Muscle layer of colon (tissue), 2 donors: ENCODE results near the gene TSG101.

Source experiments
- H3K27ac ChIP-seq: one replicate; pipeline ENCODE4 v1.7.0; 2013; ENCODE audit warnings: low read depth, mild to moderate bottlenecking, low read length, moderate library complexity
- H3K27me3 ChIP-seq, 2 donors: one replicate each; pipeline ENCODE4 v1.7.0; 2013; ENCODE audit warnings: low read length in 2 of 2, mild to moderate bottlenecking in 2 of 2; ENCODE audit not compliant: insufficient read depth in 2 of 2, control insufficient read depth in 1 of 2
- H3K36me3 ChIP-seq: one replicate; pipeline ENCODE4 v1.7.0; 2013; ENCODE audit warnings: mild to moderate bottlenecking, low read length; ENCODE audit not compliant: insufficient read depth
- H3K4me1 ChIP-seq: one replicate; pipeline ENCODE4 v1.7.0; 2013; ENCODE audit warnings: mild to moderate bottlenecking, low read length; ENCODE audit not compliant: insufficient read depth
- H3K4me3 ChIP-seq, 2 donors: one replicate each; pipeline ENCODE4 v1.7.0; 2013; ENCODE audit warnings: low read length in 2 of 2, low read depth in 1 of 2, mild to moderate bottlenecking in 1 of 2, moderate library complexity in 1 of 2
- H3K9ac ChIP-seq: one replicate; pipeline ENCODE4 v1.7.0; 2013; ENCODE audit warnings: low read length
- H3K9me3 ChIP-seq: one replicate; pipeline ENCODE4 v1.7.0; 2013; ENCODE audit warnings: mild to moderate bottlenecking, low read length
- donor health status: abdominal sarcoma.
- donor health status: Adenocarcinoma of cecum.

TSG101 gene

GRCh38 chr11:18492888-18493287 lies 33.9 kb downstream of the TSG101 start:
- Histone ChIP-seq H3K27me3 (no peaks in the 10 kb centered on the region), H3K4me3 (no peak overlapping the region), H3K4me1 (no peaks in the 10 kb centered on the region), H3K27ac (no peak overlapping the region), H3K36me3 (peaks cover 39% of the 10 kb centered on the region), H3K9me3 (no peaks in the 10 kb centered on the region), H3K9ac (no peak overlapping the region)

GRCh38 chr11:18491924-18492323 lies 34.8 kb downstream of the TSG101 start:
- Histone ChIP-seq H3K4me1 (no peaks in the 10 kb centered on the region), H3K4me3 (no peak overlapping the region), H3K36me3 (peaks cover 34% of the 10 kb centered on the region), H3K9ac (no peak overlapping the region), H3K27ac (no peak overlapping the region), H3K9me3 (no peaks in the 10 kb centered on the region), H3K27me3 (no peaks in the 10 kb centered on the region)

- H3K4me3 ChIP-seq, result no peak overlapping the region
- H3K9ac ChIP-seq, result no peak overlapping the region
- H3K27ac ChIP-seq, result no peak overlapping the region
- no peaks in the 10 kb centered on the region for H3K27me3 ChIP-seq
- H3K36me3 ChIP-seq, result peaks cover 34% of the 10 kb centered on the region
- no peaks in the 10 kb centered on the region for H3K4me1 ChIP-seq
- no peaks in the 10 kb centered on the region for H3K9me3 ChIP-seq
Observed at GRCh38 chr11:18490736-18491485, 35.8 kb downstream of the TSG101 start.

GRCh38 chr11:18490319-18490718 lies 36.4 kb downstream of the TSG101 start:
- Histone ChIP-seq H3K4me1 (no peaks in the 10 kb centered on the region), H3K36me3 (peaks cover 34% of the 10 kb centered on the region), H3K27me3 (no peaks in the 10 kb centered on the region), H3K4me3 (no peak overlapping the region), H3K27ac (no peak overlapping the region), H3K9me3 (no peaks in the 10 kb centered on the region), H3K9ac (no peak overlapping the region)

GRCh38 chr11:18485913-18486528 lies 40.7 kb downstream of the TSG101 start:
- no peaks in the 10 kb centered on the region for H3K9me3 ChIP-seq
- no peaks in the 10 kb centered on the region for H3K4me1 ChIP-seq
- H3K9ac ChIP-seq, result no peak overlapping the region
- H3K27ac ChIP-seq, result no peak overlapping the region
- peaks cover 44% of the 10 kb centered on the region for H3K36me3 ChIP-seq
- no peaks in the 10 kb centered on the region for H3K27me3 ChIP-seq
- no peak overlapping the region for H3K4me3 ChIP-seq

GRCh38 chr11:18479063-18479462 lies 47.7 kb downstream of the TSG101 start:
- Histone ChIP-seq H3K27ac (no peak overlapping the region), H3K9me3 (no peaks in the 10 kb centered on the region), H3K4me3 (no peak overlapping the region), H3K9ac (no peak overlapping the region), H3K4me1 (no peaks in the 10 kb centered on the region), H3K27me3 (no peaks in the 10 kb centered on the region), H3K36me3 (peaks cover 73% of the 10 kb centered on the region)

GRCh38 chr11:18472587-18472986 lies 54.2 kb downstream of the TSG101 start:
- Histone ChIP-seq H3K4me3 (no peak overlapping the region), H3K36me3 (peaks cover 15% of the 10 kb centered on the region), H3K27ac (no peak overlapping the region), H3K27me3 (no peaks in the 10 kb centered on the region), H3K9ac (no peak overlapping the region), H3K4me1 (no peaks in the 10 kb centered on the region), H3K9me3 (no peaks in the 10 kb centered on the region)

GRCh38 chr11:18471995-18472394 lies 54.7 kb downstream of the TSG101 start:
- no peak overlapping the region for H3K27ac ChIP-seq
- H3K9me3 ChIP-seq, result no peaks in the 10 kb centered on the region
- H3K4me1 ChIP-seq, result no peaks in the 10 kb centered on the region
- H3K9ac ChIP-seq, result no peak overlapping the region
- H3K27me3 ChIP-seq, result no peaks in the 10 kb centered on the region
- peaks cover 14% of the 10 kb centered on the region for H3K36me3 ChIP-seq
- H3K4me3 ChIP-seq, result no peak overlapping the region

GRCh38 chr11:18468961-18469360 lies 57.8 kb downstream of the TSG101 start:
- no peaks in the 10 kb centered on the region for H3K27me3 ChIP-seq
- H3K27ac ChIP-seq, result no peak overlapping the region
- H3K4me3 ChIP-seq, result no peak overlapping the region
- no peaks in the 10 kb centered on the region for H3K4me1 ChIP-seq
- no peaks in the 10 kb centered on the region for H3K36me3 ChIP-seq
- no peak overlapping the region for H3K9ac ChIP-seq
- no peaks in the 10 kb centered on the region for H3K9me3 ChIP-seq

- no peaks in the 10 kb centered on the region for H3K36me3 ChIP-seq
- H3K9ac ChIP-seq, result no peak overlapping the region
- no peaks in the 10 kb centered on the region for H3K9me3 ChIP-seq
- H3K27ac ChIP-seq, result no peak overlapping the region
- no peaks in the 10 kb centered on the region for H3K4me1 ChIP-seq
- H3K4me3 ChIP-seq, result no peak overlapping the region
- H3K27me3 ChIP-seq, result no peaks in the 10 kb centered on the region
Observed at GRCh38 chr11:18468059-18468458, 58.7 kb downstream of the TSG101 start.

- Histone ChIP-seq H3K9me3 (no peaks in the 10 kb centered on the region), H3K27ac (no peak overlapping the region), H3K36me3 (no peaks in the 10 kb centered on the region), H3K27me3 (no peaks in the 10 kb centered on the region), H3K4me3 (no peak overlapping the region), H3K9ac (no peak overlapping the region), H3K4me1 (no peaks in the 10 kb centered on the region)
Observed at GRCh38 chr11:18466402-18466801, 60.3 kb downstream of the TSG101 start.

GRCh38 chr11:18463439-18463838 lies 63.3 kb downstream of the TSG101 start:
- H3K27ac ChIP-seq, result no peak overlapping the region
- no peaks in the 10 kb centered on the region for H3K27me3 ChIP-seq
- H3K36me3 ChIP-seq, result no peaks in the 10 kb centered on the region
- no peaks in the 10 kb centered on the region for H3K4me1 ChIP-seq
- H3K9ac ChIP-seq, result no peak overlapping the region
- no peaks in the 10 kb centered on the region for H3K9me3 ChIP-seq
- H3K4me3 ChIP-seq, result no peak overlapping the region
